Adrenal gland (tissue), 5 donors: Measurements from ENCODE around the gene HSD17B8.

Experiments used
- CTCF ChIP-seq, 6 experiments: fragments of 450-650 bp in 4 of 6; fragments of 200-600 bp in 2 of 6; sonication (generic) in 1 of 6; IDR thresholded peaks; 1 replicate in 5 of 6; 2 replicates in 1 of 6; pipeline versions ENCODE4 v1.5.1 to v1.8.0; 2016 to 2021; ENCODE audit warnings: antibody characterized with exemption in 6 of 6, mild to moderate bottlenecking in 2 of 6, moderate library complexity in 1 of 6
- POLR2A ChIP-seq, 2 donors: fragments of 450-650 bp; IDR thresholded peaks; one replicate each; pipeline ENCODE4 v1.6.1; 2017; ENCODE audit warnings: antibody characterized with exemption in 2 of 2, mild to moderate bottlenecking in 2 of 2, moderate library complexity in 1 of 2
- donor health status: DM: no; HTN: no; CAD: no.

- TF ChIP-seq CTCF (IDR thresholded peaks at IDR 0.05) = no peak
- TF ChIP-seq POLR2A (IDR thresholded peaks at IDR 0.05) = no peak
Observed at GRCh38 chr6:33187809-33188208, 16.6 kb upstream of the HSD17B8 start.
